Measurements from ENCODE around the gene MVD. TPM values are rescaled to one million over a fixed set of nuclear protein-coding genes. Genes with fewer than 3 reads are reported as not detected.
A peak's percentile ranks its signal among the peaks of the same experiment; 100 is the strongest.

Gene MVD
- polyA plus RNA-seq, 4 donors, result 21.9 to 38.9 (median 27.4) TPM

DNA sequence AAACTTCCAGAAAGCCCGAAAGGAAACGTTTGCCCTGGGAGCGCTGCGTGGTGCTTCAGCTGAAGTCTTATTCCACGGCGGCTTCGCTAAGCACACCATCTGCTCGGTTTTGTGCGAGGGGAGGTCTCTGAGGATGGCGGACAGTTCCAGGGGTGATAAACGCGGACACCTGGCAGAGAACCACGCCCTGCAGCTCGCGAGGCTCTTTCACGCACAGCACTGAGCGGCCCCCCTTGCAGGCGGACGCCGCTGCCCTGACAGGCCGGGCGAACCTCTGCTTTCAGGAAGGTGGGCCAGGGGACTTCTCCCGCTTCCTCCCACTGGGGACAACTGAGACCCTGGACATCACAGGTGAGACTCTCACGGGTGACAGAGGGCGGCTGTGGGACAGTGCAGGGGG is 3.7 kb downstream of the MVD start:
- no peak for DNase-seq (ENCODE audit: low read depth in 4 of 4, low spot score in 3 of 4)

DNA sequence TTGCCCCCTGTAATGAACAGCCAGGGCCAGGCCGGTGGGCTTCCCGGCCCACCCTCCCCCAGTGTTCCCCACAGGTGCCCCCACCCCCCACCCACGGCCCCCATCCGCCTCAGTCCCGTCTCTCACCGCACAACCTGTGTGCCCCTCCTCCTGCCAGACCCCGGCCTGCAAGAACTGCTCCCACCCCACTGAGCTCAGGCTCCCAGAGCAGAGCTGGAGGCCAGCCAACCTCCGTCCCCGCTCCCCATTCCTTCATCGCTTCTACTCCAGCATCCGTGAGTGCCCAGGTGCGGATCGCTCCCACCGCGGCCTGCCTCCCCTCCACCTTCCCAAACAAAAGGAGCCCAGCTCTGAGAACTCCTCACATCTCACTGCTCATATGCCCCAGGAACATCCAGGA is 4.2 kb downstream of the MVD start:
- DNase-seq (ENCODE audit: low read depth in 4 of 4, low spot score in 3 of 4), result no peak

GRCh38 chr16:88657371-88657770 is 5.5 kb downstream of the MVD start:
- DNase-seq (ENCODE audit: low read depth in 4 of 4, low spot score in 3 of 4), result no peak

DNA sequence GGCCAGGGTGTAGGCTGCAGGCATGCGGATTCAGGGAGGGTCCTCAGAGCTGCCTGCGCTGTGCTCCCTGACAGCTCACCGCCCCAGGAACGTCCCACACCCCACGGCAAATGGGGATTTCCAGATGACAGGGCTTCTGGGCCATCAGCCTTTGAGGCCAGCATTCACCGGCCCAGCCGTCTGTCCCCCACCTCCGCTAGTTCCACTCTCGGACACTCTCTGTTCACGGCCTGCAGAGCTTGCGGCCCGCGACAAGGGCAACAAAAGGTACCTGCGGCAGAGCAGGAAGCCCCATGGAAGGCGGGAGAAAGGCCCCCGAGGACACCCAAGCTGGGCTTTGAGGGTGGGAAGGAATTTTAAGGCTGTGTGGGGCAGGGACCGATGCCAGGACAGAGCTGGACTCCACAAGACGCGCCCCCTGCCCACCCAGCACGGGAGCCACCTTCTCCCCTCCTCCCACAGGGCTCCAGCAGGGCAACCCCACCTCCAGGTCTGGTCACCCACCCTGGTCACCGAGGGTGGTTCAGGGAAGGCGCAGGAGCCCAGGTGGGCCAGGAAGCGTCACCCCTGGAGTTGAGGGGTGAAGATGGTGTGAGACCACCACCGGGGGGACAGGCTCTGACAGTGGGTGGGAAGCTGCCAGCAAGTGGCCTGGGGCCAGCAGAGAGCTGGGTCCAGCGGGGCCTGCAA is 6.5 kb downstream of the MVD start:
- DNase-seq (ENCODE audit: low read depth in 4 of 4, low spot score in 3 of 4), result no peak

GRCh38 chr16:88655733-88656281 is 7.1 kb downstream of the MVD start:
- DNase-seq (ENCODE audit: low read depth in 4 of 4, low spot score in 3 of 4), result no peak

GRCh38 chr16:88655053-88655732 is 7.7 kb downstream of the MVD start:
- DNase-seq (ENCODE audit: low read depth in 4 of 4, low spot score in 3 of 4), result no peak

DNA sequence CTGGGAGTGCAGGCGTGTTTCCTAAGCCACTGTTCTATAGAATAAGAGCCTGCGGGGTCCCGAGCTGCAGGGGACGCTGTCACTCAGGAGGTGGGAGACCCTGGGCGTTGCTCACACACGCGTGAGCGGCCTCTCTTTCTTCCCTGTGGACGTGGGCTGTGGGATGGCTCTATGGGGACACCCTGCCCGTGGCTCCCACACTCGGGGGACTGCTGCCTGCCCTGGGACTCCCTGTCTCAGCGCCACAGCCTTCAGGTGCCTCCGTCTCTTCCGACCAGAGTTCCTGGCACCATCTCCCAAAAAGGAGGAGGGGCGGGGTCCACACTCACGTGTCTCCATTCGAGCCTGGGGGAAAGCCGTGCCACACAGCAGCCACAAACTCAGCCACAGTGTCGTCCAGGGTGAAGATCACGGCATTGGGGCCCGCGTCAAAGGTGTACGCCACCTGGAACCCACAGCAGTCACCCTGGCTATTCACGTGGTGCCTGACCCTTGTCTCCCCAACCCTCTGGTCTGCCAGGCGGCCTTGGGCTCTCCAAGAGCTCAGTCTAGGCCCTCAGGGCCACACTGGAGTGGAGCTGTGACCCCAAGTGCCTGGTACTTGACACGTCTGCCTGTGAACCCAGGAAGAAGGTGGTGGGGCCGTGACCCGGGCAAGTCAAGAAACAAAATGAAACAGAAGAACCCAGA is 8.4 kb downstream of the MVD start:
- DNase-seq (ENCODE audit: low read depth in 4 of 4, low spot score in 3 of 4), result no peak

- DNase-seq (ENCODE audit: low read depth in 4 of 4, low spot score in 3 of 4), result no peak
Observed at GRCh38 chr16:88653596-88654362, 9.1 kb downstream of the MVD start.

GRCh38 chr16:88653101-88653500 is 9.8 kb downstream of the MVD start:
- DNase-seq (ENCODE audit: low read depth in 4 of 4, low spot score in 3 of 4), result no peak

DNA sequence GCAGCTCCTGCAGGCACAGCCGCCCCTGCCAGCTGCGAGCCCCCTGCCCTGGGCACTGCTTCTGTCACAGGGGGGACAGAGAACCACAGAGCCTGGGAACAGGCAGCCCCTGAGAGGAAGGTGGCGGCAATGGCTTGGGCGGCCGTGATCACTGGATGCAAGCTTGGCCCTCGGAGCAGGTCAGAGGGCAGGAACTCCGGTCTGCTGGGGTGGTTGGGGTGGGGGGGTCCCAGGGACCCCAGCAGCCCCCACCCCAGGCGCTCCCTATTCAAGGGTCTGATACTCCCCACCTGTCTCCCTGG is 10.2 kb downstream of the MVD start:
- DNase-seq (ENCODE audit: low read depth in 4 of 4, low spot score in 3 of 4), result no peak

GRCh38 chr16:88651989-88652761 is 10.7 kb downstream of the MVD start:
- DNase-seq (ENCODE audit: low read depth in 4 of 4, low spot score in 3 of 4), result no peak

- peak in 2 of 4 donors; percentile 69 for DNase-seq (ENCODE audit: low read depth in 4 of 4, low spot score in 3 of 4)
Observed at GRCh38 chr16:88651276-88651988, 11.5 kb downstream of the MVD start.

GRCh38 chr16:88650749-88651275 is 12.1 kb downstream of the MVD start, which contains the start of gene CYBA:
Gene CYBA, minus strand, starts transcription at chr16:88651053. Its CDS starts 40 bp downstream, at chr16:88651013.
- no peak for DNase-seq (ENCODE audit: low read depth in 4 of 4, low spot score in 3 of 4)

DNA sequence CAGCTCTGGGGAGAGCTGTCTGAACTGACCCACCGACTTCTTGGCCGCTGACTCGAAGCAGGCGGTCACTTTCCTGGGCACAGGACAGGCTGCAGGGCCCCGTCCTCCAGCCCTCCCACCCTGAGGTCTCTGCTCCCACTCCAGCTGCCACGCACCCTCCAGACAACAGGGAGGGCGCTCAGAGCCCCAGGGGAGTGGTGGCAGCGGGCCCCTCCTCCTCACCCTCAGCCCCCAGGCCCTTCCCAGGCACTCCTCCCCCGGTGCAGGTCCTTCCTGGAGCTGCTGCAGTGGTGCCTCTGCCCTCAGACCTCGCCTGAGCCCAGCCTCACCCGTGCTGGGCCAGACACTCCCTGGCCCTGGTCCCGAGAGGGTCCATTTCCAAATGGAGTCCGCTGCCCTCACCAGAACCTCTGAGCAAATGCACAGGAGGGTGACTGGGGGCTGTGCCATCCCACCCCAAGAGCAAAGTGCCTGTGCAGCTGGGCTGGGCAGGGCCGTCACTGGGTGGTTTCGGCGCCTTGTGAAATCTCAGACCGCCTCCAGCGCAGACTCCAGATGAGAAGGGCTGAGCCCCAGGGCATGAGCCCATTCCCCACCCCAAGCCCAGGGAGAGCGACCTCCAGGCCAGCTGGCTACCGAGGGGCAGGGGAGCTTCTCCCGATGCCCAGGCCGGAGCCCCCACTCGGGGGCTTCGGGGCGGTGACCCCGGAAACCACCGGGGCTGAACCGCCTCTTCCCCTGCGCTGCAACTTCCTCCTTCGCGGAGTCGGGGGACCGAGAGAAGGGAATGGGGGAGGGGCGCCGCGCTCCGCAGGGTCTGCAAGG is 12.8 kb downstream of the MVD start:
- DNase-seq (ENCODE audit: low read depth in 4 of 4, low spot score in 3 of 4), result no peak

DNA sequence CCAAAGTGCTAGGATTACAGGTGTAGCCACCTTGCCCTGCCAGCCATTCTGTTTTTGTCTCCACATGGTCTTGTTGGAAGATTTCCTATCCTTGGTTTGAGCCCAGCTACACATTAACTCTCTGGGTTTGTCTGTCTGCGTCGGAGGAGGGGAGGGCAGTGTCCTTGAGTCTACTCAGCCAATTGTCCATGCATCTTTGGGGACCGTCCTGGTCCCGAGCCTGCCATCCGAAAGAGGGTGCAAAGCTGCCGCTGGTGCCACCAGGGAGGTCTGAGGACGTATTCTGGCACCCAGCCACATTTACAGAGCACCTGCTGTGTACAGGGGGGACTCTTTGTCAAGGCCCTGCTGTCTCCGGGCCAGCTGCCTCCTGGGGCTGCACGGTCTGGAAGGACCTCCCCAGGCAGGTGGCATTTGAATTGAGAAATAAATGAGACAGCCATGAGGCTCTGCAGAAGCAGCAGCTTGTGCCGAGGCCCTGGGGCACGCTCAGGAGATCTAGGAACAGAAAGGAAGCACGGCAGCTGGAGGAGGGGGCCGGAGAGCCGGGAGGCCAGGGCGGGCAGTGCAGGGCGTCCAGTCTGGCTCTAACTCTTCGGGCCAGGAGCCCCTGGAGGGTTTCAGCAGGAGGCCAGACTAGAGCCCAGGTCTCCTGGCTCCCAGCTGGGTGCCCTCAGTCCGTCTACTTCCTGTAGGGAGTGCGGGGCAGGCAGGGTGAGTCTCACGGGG is 13.5 kb downstream of the MVD start:
- no peak for DNase-seq (ENCODE audit: low read depth in 4 of 4, low spot score in 3 of 4)

- no peak for DNase-seq (ENCODE audit: low read depth in 4 of 4, low spot score in 3 of 4)
Observed at GRCh38 chr16:88647178-88648070, 15.5 kb downstream of the MVD start.
